Lower leg skin (tissue), 4 donors: Measurements from ENCODE around the gene NOS1. TPM values are rescaled to one million over a fixed set of nuclear protein-coding genes. Genes with fewer than 3 reads are reported as not detected.
"Not testable (repeated sequence)": the region's sequence is repeated elsewhere in the genome, so short reads cannot be mapped to it uniquely, and the experiment has no call there.

Source experiments
- DNase-seq, 2 donors: peaks; one replicate each; pipeline ENCODE4 v3.0.0-alpha.2; 2019; ENCODE audit warnings: low spot score in 2 of 2
- H3K4me3 ChIP-seq: fragments of 200-600 bp; sonication (generic); 2 replicates; pipeline ENCODE4 v1.5.1; 2017; ENCODE audit warnings: mild to moderate bottlenecking, low read depth; ENCODE audit not compliant: poor library complexity, severe bottlenecking
- CTCF ChIP-seq, 3 donors: fragments of 450-650 bp; IDR thresholded peaks; one replicate each; pipeline ENCODE4 v1.5.1; 2016; ENCODE audit warnings: antibody characterized with exemption in 3 of 3, mild to moderate bottlenecking in 3 of 3, moderate library complexity in 2 of 3
- POLR2A ChIP-seq, 2 donors: fragments of 450-650 bp; IDR thresholded peaks; one replicate each; pipeline ENCODE4 v1.6.1; 2016 to 2017; ENCODE audit warnings: antibody characterized with exemption in 2 of 2, mild to moderate bottlenecking in 1 of 2, moderate library complexity in 1 of 2
- WGBS, 2 donors: methylation state at CpG; one replicate each; pipeline ENCODE4 v1.1.5; 2018; 5-methylcytosine and 5-hydroxymethylcytosine counted together
- intact Hi-C: fragments of 100-400 bp; cut with DNase I; formaldehyde crosslinking; loops from one replicate; pipeline ENCODE4 v1.15.0; 2023; ENCODE audit warnings: low total_unique reads
- total RNA-seq, 4 donors: library from RNA; depleted of rRNA; stranded (reverse); fragments of >200 nt; gene quantifications; one replicate each; pipeline ENCODE4 v1.1.0, GENCODE V29; 2016

The NOS1 gene
- total RNA-seq, 4 donors from 2014 or later: 5.4 to 10.2 (median 7.2) TPM

DNA sequence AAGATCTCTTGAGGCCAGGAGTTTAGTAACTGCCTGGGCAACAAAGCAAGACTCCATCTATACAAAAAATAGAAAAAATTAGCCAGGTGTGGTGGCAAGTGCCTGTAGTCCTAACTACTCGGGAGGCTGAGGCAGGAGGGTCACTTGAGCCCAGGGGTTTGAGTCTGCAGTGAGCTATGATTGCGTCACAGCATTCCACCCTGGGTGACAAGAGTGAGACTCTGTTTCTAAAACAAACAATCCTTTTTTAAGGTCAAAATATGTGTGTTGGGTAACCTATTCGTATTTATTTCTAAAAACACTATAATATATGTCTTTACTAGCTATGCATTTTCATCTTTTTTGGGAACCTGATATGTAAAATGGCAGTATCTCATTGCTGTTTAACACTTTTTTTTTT lies 178.6 kb downstream of the NOS1 start:
- H3K4me3 ChIP-seq: no peak overlapping the region
- intact Hi-C loops: no loop called here
- no peak for TF ChIP-seq POLR2A (IDR thresholded peaks at IDR 0.05)
- no peak for TF ChIP-seq CTCF (IDR thresholded peaks at IDR 0.05)
- DNase-seq: no peak
- 95 to 98% methylated on average over 3 of the region's 3 CpGs for WGBS, 2 donors

GRCh38 chr12:117181468-117181843 lies 180.0 kb downstream of the NOS1 start:
- WGBS, 2 donors: 92 to 93% methylated on average over 8 of the region's 8 CpGs
- intact Hi-C loops, H3K4me3 ChIP-seq, DNase-seq: not testable (repeated sequence)

- H3K4me3 ChIP-seq: no peak overlapping the region
- no peak for DNase-seq
- WGBS, 2 donors: 81 to 86% methylated on average over 4 of the region's 4 CpGs
- intact Hi-C loops: no loop called here
- no peak for TF ChIP-seq POLR2A (IDR thresholded peaks at IDR 0.05)
- TF ChIP-seq CTCF (IDR thresholded peaks at IDR 0.05): no peak
Observed at GRCh38 chr12:117180758-117181467, 180.5 kb downstream of the NOS1 start.

DNA sequence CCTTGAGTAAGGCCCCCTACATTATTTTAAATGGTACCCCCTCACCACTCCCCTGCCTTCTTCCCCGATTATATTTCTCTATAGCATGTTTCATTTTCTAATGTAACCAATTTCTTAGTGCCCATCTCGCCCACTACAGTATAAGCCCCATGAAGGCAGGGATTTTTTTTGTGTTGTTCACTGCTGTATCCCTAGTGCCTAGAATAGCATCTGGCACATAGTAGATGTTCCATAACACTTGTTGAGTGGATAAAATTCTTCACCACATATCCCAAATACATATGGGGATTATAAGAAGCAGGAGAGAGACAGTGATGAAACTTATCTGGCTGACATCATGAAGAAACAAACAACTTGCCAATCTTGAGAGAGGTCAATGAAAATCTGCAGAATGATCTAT lies 182.7 kb downstream of the NOS1 start:
- 93 to 95% methylated on average over 2 of the region's 2 CpGs for WGBS, 2 donors
- H3K4me3 ChIP-seq: no peak overlapping the region
- intact Hi-C loops: no loop called here
- TF ChIP-seq POLR2A (IDR thresholded peaks at IDR 0.05): no peak
- TF ChIP-seq CTCF (IDR thresholded peaks at IDR 0.05): no peak
- no peak for DNase-seq

- intact Hi-C loops: no loop called here
- no peak overlapping the region for H3K4me3 ChIP-seq
- WGBS, 2 donors: 85 to 91% methylated on average over 10 of the region's 10 CpGs
- TF ChIP-seq POLR2A (IDR thresholded peaks at IDR 0.05) (no peak), CTCF (IDR thresholded peaks at IDR 0.05) (no peak)
- no peak for DNase-seq
Observed at GRCh38 chr12:117178301-117178700, 183.1 kb downstream of the NOS1 start.

DNA sequence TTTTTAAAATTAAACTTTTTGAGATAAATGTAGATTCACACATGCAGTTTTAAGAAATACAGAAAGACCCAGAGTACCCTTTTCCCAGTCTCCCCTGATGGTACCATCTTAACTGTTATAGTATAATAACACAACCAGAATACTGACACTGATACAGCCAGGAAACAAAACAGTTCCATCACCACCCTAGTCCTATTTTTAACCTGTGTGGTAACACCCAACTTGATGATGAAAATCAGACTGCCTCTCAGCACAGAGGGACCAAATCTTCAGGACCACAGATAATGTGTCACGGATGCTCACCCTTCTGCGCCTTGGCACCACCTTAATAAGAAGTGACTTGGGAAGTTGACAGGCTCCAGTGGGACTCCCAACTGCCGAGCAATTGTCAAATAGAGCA lies 189.3 kb downstream of the NOS1 start:
- H3K4me3 ChIP-seq: no peak overlapping the region
- intact Hi-C loops: no loop called here
- DNase-seq: no peak
- WGBS, 2 donors: 93 to 95% methylated on average over 3 of the region's 3 CpGs
- no peak for TF ChIP-seq POLR2A (IDR thresholded peaks at IDR 0.05)
- TF ChIP-seq CTCF (IDR thresholded peaks at IDR 0.05): no peak
